DLD1 (cell line): ENCODE measurements around the gene TRMO.
"Not testable (repeated sequence)": the region's sequence is repeated elsewhere in the genome, so short reads cannot be mapped to it uniquely, and the experiment has no call there.

ENCODE experiments used
- in situ Hi-C: cut with HindIII; loops from 2 replicates; pipeline ENCODE4 v1.10.0; 2017; ENCODE audit warnings: low sequenced_read_pairs

Gene TRMO

GRCh38 chr9:97921959-97922724 lies at the start of gene TRMO:
TSS of gene TRMO (minus strand) at chr9:97922500. CDS start at chr9:97922493, 7 bp downstream.
- in situ Hi-C loops: no loop called here

DNA sequence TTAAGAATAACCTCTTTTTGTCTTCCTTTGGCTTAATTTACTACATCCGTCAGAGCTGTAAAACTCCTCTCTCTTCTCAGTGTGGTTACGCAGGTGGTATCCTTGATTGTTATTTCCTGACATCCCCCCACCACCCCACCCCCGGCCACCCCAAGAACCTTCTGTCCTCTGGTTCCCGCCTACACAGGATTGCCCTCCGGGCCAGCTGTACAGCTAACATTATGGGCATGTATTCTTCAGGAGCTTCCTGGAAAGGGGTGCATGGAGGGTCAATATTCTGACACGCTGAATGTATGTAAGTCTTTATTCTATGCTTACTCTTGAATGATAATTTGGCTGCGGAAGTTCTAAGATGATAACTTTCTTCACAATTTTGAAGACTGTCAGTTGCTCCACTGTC lies 47.9 kb upstream of the TRMO start:
- in situ Hi-C loops: no loop called here

DNA sequence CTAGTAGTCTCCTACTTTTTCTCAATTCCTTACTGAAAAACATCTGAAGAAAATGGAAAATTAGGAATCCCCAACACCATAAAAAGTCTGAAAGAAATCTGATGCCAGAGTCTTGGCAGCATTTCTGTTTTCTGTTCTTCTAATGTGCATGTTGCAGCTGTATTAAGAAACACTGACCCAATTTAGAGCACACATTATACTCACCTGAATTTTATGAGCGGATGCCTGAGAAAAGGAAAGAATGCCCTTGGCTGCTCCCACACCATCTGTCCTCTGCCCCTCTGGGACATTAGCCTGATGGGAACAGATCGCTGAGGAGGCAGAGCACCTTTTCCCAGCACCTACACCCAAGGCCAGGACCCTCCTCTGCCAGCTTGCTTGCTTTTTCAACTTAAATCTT lies 46.7 kb upstream of the TRMO start:
- in situ Hi-C loops: no loop called here

- in situ Hi-C loops: no loop called here
Measured at GRCh38 chr9:97966493-97966892, 44.2 kb upstream of the TRMO start.

- in situ Hi-C loops: no loop called here
Measured at GRCh38 chr9:97964901-97965300, 42.6 kb upstream of the TRMO start.

GRCh38 chr9:97963232-97963631 lies 40.9 kb upstream of the TRMO start:
- in situ Hi-C loops: no loop called here

- in situ Hi-C loops: no loop called here
Measured at GRCh38 chr9:97962575-97962974, 40.3 kb upstream of the TRMO start.

GRCh38 chr9:97962136-97962535 lies 39.8 kb upstream of the TRMO start:
- in situ Hi-C loops: no loop called here

DNA sequence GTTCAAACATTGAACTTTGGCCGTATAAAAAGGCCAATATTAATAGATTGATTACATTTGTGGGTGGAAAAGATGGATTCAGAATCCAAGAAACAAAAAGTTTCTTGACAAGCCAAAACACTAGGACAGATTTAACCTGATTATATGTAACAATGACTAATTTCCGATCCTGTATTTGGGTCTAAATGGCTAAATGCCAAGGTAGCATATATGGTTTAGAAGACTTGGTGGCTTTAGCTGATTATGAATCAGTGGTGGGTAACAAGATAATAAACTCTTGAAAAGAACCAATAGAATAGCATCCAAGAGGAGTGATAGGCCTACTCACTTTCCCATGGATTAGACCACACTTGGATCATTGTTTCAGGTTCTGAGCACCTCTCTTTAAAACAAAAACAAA lies 39.1 kb upstream of the TRMO start:
- in situ Hi-C loops: no loop called here

DNA sequence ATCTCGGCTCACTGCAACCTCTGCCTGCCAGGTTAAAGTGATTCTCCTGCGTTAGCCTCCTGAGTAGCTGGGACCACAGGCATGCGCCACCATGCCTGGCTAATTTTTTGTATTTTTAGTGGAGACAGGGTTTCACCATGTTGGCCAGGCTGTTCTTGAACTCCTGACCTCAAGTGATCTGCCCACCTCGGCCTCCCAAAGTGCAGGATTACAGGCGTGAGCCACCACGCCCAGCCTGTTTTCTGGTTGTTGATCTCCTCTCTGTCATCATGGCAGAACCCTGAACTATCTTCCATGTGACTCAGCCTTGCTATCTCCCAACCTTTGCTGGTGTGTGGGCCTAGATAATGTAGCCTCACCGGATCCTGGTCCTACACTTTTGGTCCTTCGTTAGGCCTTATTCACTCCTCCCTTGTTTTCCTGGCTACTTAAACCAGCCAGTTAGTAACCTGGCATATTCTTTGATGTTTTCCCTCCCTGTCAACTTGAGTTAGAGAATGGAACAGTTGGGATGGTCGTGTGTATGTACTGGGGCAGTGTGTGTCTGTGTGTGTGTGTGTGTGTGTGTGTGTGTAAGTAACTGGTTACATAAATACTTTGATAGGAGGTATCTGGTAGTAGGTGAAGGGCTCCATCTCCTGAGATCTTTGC lies 38.5 kb upstream of the TRMO start:
- in situ Hi-C loops: not testable (repeated sequence)

GRCh38 chr9:97959585-97959984 lies 37.3 kb upstream of the TRMO start:
- in situ Hi-C loops: no loop called here

DNA sequence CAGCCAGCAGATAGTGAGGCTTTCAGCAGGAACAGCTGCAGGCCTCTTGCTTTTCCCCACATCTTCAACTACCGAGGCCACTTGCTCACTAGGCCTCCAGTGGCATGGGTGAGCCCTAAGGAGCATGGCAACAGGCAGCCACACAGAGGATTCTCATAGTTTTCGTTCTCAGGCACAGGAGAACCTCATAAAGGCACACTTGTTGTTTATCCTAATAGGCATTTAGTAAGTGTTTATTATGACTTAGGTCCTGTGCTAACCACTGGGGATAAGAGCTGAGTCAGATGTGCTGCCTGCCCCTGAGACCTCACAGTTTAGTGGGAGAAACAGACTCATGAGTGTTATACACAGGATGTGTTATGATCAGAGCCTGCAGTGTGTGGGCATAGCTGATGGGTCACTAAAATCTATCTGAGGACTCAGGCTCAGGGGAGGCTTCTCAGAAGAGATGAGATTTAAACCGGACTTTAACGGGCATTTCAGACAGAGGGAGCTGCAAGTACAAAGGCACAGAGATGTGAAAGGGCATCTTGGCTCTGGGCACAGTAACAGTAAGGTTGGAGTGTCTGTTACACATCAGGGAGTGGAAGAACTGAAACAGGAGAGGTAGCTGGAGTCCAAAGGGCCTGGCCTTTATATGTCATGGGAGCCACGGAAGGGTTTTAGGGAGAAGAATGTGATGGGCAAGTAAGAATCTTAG lies 36.7 kb upstream of the TRMO start:
- in situ Hi-C loops: no loop called here

DNA sequence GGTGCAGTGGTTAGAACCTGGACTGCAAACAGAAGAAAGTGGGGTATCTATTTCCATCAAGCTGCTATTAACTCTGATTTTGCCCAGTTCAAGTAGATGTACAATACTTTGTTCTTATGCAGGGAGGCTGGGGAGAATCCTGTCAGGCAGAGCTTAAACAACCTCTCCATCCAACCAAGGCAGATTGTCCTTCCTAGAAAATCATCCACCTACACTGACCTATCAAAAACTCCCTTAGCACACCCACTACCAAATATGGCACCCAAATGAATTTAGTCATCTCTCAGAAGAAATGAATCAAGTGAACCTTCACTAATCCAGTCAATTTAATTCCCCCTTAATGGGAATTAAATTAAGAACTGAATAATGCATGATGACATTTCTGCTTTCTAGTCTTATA lies 34.0 kb upstream of the TRMO start:
- in situ Hi-C loops: no loop called here

DNA sequence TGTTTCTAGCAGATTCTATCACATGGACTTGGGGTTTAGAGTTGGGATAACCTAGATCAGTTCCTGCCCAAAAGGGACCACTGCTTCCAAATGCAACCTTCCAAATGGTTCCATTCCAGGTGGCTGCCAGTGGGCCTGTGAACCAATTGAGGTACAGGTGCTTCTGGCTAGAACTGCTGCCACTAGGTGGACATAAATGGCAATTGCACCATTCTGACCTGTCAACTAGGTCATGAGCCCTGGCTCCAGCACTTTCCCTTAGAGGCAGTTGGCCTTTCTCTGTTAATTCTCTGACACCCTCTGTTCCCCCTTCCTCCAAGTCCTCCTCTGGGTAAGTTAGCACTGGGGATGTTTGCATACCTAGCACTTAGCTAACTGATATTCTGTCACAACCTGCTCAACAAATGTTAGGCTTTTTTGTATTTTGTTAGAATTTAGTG lies 32.3 kb upstream of the TRMO start:
- in situ Hi-C loops: no loop called here

DNA sequence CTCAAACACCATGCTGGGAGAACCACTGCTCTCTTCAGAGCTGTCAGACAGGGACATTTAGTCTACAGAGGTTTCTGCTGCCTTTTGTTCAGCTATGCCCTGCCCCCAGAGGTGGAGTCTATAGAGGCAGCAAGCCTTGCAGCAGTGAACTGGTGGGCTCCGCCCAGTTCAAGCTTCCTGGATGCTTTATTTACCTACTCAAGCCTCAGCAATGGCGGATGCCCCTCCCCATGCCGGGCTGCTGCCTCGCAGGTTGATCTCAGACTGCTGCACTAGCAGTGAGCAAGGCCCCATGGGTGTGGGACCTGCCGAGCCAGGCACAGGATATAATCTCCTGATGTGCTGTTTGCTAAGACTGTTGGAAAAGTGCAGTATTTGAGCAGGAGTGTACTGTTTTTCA lies 28.6 kb upstream of the TRMO start:
- in situ Hi-C loops: not testable (repeated sequence)

- in situ Hi-C loops: not testable (repeated sequence)
Measured at GRCh38 chr9:97947094-97947493, 24.8 kb upstream of the TRMO start.

- in situ Hi-C loops: not testable (repeated sequence)
Measured at GRCh38 chr9:97945470-97945869, 23.2 kb upstream of the TRMO start.

- in situ Hi-C loops: no loop called here
Measured at GRCh38 chr9:97944612-97945011, 22.3 kb upstream of the TRMO start.

DNA sequence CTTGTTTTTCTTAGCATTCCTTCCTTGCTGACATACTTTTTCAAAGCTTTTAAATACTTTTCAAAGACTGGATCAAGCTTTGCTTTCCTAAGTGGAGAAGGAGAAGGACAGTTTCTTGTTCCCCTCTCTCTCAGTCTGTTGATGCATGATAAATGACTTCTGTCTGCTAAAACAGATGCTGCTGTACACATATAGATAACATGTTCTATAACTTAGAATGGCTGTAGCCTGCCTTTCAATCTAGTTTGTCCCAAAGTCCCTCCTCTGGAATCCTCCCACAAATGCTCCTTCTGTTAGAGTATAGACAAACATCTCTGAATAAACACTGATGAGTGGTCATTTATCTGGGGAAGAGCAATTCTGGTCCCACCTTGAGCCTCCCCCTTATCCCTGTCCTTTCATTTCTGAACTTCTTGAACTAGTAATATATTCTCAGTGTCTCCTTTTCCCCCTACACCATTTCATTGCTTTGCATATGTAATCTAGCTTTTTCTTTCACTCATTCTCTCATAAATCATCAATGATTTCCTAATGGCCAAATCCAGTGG lies 21.1 kb upstream of the TRMO start:
- in situ Hi-C loops: no loop called here

DNA sequence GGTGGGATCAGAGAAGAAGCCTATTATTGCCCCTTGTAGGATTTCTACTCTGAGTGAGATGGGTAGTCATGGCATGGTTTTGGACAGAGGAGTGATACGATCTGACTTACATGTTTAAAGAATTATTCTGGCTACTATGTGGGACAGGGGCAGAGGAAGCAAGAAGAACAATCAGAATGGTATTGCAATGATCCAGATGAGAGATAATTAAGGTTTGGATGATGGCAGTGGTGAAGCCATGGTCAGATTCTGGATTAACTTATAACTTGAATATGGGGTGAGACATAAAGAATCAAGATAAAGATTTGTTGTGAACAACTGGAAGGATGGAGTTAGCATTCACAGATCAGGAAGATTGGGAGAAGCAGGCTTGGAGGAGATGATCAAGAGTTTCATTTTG lies 19.0 kb upstream of the TRMO start:
- in situ Hi-C loops: no loop called here

DNA sequence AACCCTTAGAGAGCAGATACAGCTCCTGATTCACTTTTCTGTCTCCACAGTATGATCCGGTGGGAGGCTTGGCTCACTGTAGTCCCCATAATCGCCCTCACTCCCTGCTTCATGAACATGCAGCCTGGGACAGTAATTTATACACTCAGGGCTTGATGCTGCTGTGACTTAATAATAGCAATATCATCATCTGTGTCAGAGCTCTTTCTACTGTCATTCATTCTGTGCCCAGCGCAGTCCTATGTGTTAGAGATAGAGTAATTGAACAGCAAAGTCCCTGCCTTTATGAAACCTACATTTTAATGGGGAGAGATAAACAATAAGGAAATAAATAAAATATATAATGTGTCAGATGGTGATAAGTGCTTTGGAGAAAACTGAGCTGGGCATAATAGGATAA lies 18.4 kb upstream of the TRMO start:
- in situ Hi-C loops: no loop called here

DNA sequence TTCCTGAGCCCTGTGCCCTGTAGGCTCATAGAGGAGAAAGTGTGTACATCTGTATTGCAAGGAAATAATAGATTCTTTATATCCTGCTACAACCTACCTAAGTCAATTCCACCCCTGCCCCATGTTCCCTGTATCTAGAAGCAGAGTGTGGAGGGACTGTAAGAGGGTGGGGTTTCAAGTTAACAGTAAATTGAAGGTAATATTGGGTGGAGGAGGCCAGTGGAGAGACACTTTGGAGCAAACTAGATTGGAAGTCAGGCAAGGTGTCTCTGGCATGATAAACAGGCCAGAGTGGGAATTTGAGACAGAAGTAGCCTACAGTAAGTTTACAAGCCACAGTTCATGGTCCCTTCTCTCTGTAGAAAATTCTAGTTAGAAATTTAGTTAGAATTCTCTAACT lies 17.9 kb upstream of the TRMO start:
- in situ Hi-C loops: no loop called here
